Aorta (tissue), 5 donors: ENCODE data around the gene EYA4. TPM values are rescaled to one million over a fixed set of nuclear protein-coding genes. Genes with fewer than 3 reads are reported as not detected.
"Not testable (repeated sequence)": the region's sequence is repeated elsewhere in the genome, so short reads cannot be mapped to it uniquely, and the experiment has no call there.

ENCODE experiments used
- ATAC-seq: fragments of 200-7000 bp; cut with Tn5 transposase; one replicate; pipeline ENCODE4 v1.9.1; 2022; ENCODE audit warnings: moderate library complexity; ENCODE audit not compliant: low FRiP score
- DNase-seq, 2 donors: peaks; one replicate each; pipeline ENCODE4 v3.0.0-alpha.2; 2020
- H3K27ac ChIP-seq, 2 donors: one replicate each; pipeline ENCODE4 v1.5.1; 2013; ENCODE audit warnings: low read length in 2 of 2, mild to moderate bottlenecking in 2 of 2, moderate library complexity in 2 of 2, control low read depth in 1 of 2, inconsistent platforms in 1 of 2, low read depth in 1 of 2
- H3K27me3 ChIP-seq, 2 donors: one replicate each; pipeline ENCODE4 v1.6.1; 2013; ENCODE audit warnings: control low read depth in 1 of 2, low read length in 1 of 2, mild to moderate bottlenecking in 1 of 2, moderate library complexity in 1 of 2; ENCODE audit not compliant: insufficient read depth in 2 of 2, control insufficient read depth in 1 of 2
- H3K36me3 ChIP-seq, 2 donors: one replicate each; pipeline ENCODE4 v1.6.1; 2013; ENCODE audit warnings: control low read depth in 1 of 2, low read length in 1 of 2, mild to moderate bottlenecking in 1 of 2; ENCODE audit not compliant: insufficient read depth in 2 of 2, control insufficient read depth in 1 of 2
- H3K4me1 ChIP-seq, 2 donors: one replicate each; pipeline ENCODE4 v1.6.1; 2013; ENCODE audit warnings: low read length in 2 of 2, control low read depth in 1 of 2, mild to moderate bottlenecking in 1 of 2, moderate library complexity in 1 of 2; ENCODE audit not compliant: insufficient read depth in 2 of 2, control insufficient read depth in 1 of 2
- H3K4me3 ChIP-seq, 2 donors: one replicate each; pipeline ENCODE4 v1.5.1; 2013; ENCODE audit warnings: low read length in 2 of 2, control low read depth in 1 of 2, mild to moderate bottlenecking in 1 of 2
- H3K9me3 ChIP-seq: one replicate; pipeline ENCODE4 v1.6.1; 2013; ENCODE audit warnings: mild to moderate bottlenecking, low read length; ENCODE audit not compliant: control insufficient read depth
- WGBS, 2 donors: extraction: QIAGEN DNeasy Blood & Tissue Kit; methylation state at CpG; one replicate each; pipeline ENCODE4 v1.1.7; 2013; 5-methylcytosine and 5-hydroxymethylcytosine counted together
- intact Hi-C, 2 donors: fragments of 100-400 bp; cut with DNase I; formaldehyde crosslinking; loops; one replicate each; pipeline versions ENCODE4 v1.14.2 to v1.15.0; 2022
- polyA plus RNA-seq, 2 donors: library from polyadenylated mRNA; stranded (reverse); fragments of 200-250 nt; gene quantifications; one replicate each; pipeline ENCODE4 v1.2.3, GENCODE V29; 2013
- total RNA-seq, 2 donors: library from RNA; stranded (reverse); fragmentation: NEBNext Ultra II Directional; extraction: Animal tissue kit (Norgen Biotek cat#: 25700); gene quantifications; one replicate each; pipeline ENCODE4 v1.2.1, GENCODE V29; 2021
- donor health status: healthy with polysubstance abuse.
- donor health status: Bipolar disorder and iron deficiency.
- donor health status: DM: no; HTN: no; CAD: no.
- donor health status: DM: no; HTN: no; CAD: no.
- donor health status: DM: yes; HTN: yes; CAD: no.

EYA4 gene
- total and polyA plus RNA-seq, 4 donors = 1.7 to 4.4 TPM; not detected in 2

DNA sequence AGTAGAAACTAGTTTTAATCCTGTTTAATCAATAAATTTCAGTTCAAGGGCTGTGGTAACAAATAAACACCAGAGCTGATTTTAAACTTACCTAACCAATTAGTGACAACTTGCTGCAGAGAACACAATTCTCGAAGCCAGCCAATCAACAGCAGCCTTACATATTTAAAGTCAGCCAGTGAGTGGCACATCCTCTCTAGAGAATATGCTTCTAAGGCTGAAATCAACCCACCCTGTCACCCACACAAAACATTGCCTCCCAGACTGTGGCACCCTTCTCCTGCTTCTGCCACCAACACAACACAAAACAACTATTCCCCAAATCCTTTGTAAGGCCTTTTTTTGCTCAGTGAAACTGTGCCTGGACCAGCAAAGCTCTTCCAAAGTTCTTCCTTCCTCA is 306.0 kb downstream of the EYA4 start:
- Histone ChIP-seq H3K36me3 (no peaks in the 10 kb centered on the region), H3K27me3 (no peaks in the 10 kb centered on the region), H3K27ac (peak overlapping the region in 1 of 2 donors; percentile 40), H3K4me1 (peaks cover 2 to 5% of the 10 kb centered on the region in 2 donors), H3K4me3 (no peak overlapping the region), H3K9me3 (no peaks in the 10 kb centered on the region)
- no peak for DNase-seq
- 88 to 93% methylated on average over 1 of the region's 1 CpG for WGBS, 2 donors
- ATAC-seq = no peak
- intact Hi-C loops = no loop called here

GRCh38 chr6:133548423-133549159 is 307.4 kb downstream of the EYA4 start:
- ATAC-seq = peak; percentile 42
- H3K27ac ChIP-seq = peak overlapping the region in 1 of 2 donors; percentile 63

DNA sequence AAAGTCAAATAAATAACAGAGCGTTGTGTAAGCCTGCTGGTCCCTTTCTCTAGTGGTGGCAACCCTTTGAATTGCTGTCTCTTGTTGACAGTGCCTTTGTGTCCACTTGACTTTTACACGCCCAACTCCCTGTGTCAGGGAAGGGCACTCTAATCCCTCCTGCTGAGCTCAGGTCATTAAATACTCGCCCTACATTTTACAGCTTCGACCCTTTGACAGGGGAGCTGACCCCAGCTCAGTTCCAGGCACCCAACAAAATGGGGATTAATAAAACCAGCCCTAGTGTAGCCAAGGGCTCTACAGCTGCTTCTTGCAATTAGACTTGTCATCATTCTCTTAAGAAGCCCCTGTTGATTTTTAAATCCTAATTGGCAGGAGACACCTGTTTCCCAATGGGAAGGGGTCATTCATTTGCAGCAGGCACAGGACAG is 308.2 kb downstream of the EYA4 start:
- ATAC-seq (no peak), DNase-seq (no peak)
- Histone ChIP-seq H3K9me3 (no peaks in the 10 kb centered on the region), H3K36me3 (no peaks in the 10 kb centered on the region), H3K27me3 (no peaks in the 10 kb centered on the region), H3K4me1 (peaks cover 2 to 5% of the 10 kb centered on the region in 2 donors), H3K27ac (no peak overlapping the region), H3K4me3 (no peak overlapping the region)
- WGBS, 2 donors = 93 to 95% methylated on average over 4 of the region's 4 CpGs
- intact Hi-C loops = loop anchor here in 1 of 2 donors (2.0 kb wide), 2 partner anchors 47 to 735 kb away; partner anchors contain the start of gene RPS12

More at GRCh38 chr6:133548423-133549159, 307.4 kb downstream of the EYA4 start:
- Histone ChIP-seq H3K36me3 (no peaks in the 10 kb centered on the region), H3K27me3 (no peaks in the 10 kb centered on the region), H3K9me3 (no peaks in the 10 kb centered on the region), H3K4me3 (no peak overlapping the region), H3K4me1 (peaks cover 2 to 5% of the 10 kb centered on the region in 2 donors)
- 25% methylated on average over 4 of the region's 4 CpGs for WGBS, 2 donors
- no peak for DNase-seq
- intact Hi-C loops = loop anchor here in 1 of 2 donors (2.0 kb wide), 2 partner anchors 46 to 734 kb away; partner anchors contain the start of gene RPS12

DNA sequence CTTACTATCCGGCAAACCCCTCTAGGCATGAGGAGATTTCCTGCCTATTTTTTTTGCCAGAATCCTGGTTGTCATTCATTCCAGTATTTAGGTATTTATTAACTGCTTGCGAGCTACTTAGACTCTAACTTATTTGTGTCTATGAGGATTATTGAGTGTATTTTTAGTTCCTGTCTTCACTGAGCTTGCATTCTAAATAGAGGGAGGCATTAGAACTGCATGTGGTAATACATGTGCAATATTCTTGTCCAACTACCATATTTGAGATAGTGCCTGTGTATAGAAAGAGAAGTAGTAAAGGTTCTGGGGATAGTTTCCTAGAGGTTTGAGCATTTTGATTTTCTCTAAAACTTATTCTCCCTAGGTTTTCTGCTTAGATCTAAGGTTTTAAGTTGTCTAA is 308.9 kb downstream of the EYA4 start:
- intact Hi-C loops = loop anchor here (10.0 kb wide), 2 partner anchors 45 to 585 kb away; no protein-coding TSS in a partner anchor
- Histone ChIP-seq H3K4me1 (peaks cover 2 to 3% of the 10 kb centered on the region in 2 donors), H3K9me3 (no peaks in the 10 kb centered on the region), H3K4me3 (no peak overlapping the region), H3K36me3 (no peaks in the 10 kb centered on the region), H3K27me3 (no peaks in the 10 kb centered on the region), H3K27ac (no peak overlapping the region)
- DNase-seq (no peak), ATAC-seq (no peak)
- WGBS, 2 donors = 94 to 96% methylated on average over 2 of the region's 2 CpGs

- peak overlapping the region; percentile 37 to 66 for H3K27ac ChIP-seq
- ATAC-seq (no peak), DNase-seq (no peak)
- intact Hi-C loops = loop anchor here (10.0 kb wide), 2 partner anchors 47 to 587 kb away; no protein-coding TSS in a partner anchor
- no peaks in the 10 kb centered on the region for H3K9me3 ChIP-seq
- no peak overlapping the region for H3K4me3 ChIP-seq
- peaks cover 2 to 3% of the 10 kb centered on the region in 2 donors for H3K4me1 ChIP-seq
- no peaks in the 10 kb centered on the region for H3K36me3 ChIP-seq
- H3K27me3 ChIP-seq = no peaks in the 10 kb centered on the region
- 88 to 91% methylated on average over 3 of the region's 3 CpGs for WGBS, 2 donors
Measured at GRCh38 chr6:133551436-133551835, 310.3 kb downstream of the EYA4 start.

GRCh38 chr6:133551847-133552341 is 310.7 kb downstream of the EYA4 start:
- Histone ChIP-seq H3K36me3 (no peaks in the 10 kb centered on the region), H3K27me3 (no peaks in the 10 kb centered on the region), H3K4me1 (peaks cover 2 to 3% of the 10 kb centered on the region in 2 donors), H3K27ac (peak overlapping the region in 1 of 2 donors; percentile 66), H3K4me3 (no peak overlapping the region), H3K9me3 (no peaks in the 10 kb centered on the region)
- ATAC-seq (peak; percentile 57), DNase-seq (peak in 1 of 2 donors; percentile 71)
- intact Hi-C loops = loop anchor here (10.0 kb wide), 2 partner anchors 47 to 587 kb away; no protein-coding TSS in a partner anchor
- WGBS, 2 donors = 5 to 6% methylated on average over 6 of the region's 6 CpGs

DNA sequence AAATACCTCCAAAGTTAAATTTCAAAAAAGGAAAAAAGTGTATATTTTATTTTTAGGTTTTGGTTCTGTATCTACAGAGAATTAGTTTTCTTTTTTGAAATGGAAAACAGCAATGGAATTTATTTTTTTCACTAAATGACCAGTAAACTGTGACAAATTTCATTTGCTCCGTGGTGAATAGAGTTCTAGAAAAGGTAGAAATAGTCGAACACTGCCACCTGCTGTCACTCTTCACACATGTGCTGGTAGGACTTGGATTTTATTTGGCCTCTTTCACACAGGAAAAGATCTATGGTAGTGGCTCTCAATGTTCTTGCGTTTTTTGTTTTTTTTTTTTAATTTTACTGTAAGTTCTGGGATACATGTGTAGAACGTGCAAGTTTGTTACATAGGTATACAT is 312.5 kb downstream of the EYA4 start:
- Histone ChIP-seq H3K36me3 (no peaks in the 10 kb centered on the region), H3K27ac (no peak overlapping the region), H3K9me3 (no peaks in the 10 kb centered on the region), H3K4me1 (peaks cover 2 to 3% of the 10 kb centered on the region in 2 donors), H3K27me3 (no peaks in the 10 kb centered on the region), H3K4me3 (no peak overlapping the region)
- no peak for ATAC-seq
- DNase-seq = no peak
- WGBS, 2 donors = 4% methylated on average over 4 of the region's 4 CpGs
- intact Hi-C loops = loop anchor here (10.0 kb wide), 2 partner anchors 49 to 589 kb away; no protein-coding TSS in a partner anchor

DNA sequence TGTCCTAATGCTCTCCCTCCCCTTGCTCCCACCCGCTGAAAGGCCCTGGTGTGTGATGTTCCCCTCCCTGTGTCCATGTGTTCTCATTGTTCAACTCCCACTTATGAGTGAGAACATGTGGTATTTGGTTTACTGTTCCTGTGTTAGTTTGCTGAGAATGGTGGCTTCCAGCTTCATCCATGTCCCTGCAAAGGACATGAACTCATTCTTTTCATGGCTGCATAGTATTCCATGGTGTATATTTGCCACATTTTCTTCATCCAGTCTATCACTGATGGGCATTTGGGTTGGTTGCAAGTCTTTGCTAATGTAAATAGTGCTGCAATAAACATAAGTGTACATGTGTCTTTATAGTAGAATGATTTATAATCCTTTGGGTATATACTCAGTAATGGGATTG is 313.0 kb downstream of the EYA4 start:
- not testable (repeated sequence) for DNase-seq, H3K4me1 ChIP-seq, H3K36me3 ChIP-seq, H3K27ac ChIP-seq, H3K27me3 ChIP-seq, ATAC-seq, H3K9me3 ChIP-seq, H3K4me3 ChIP-seq
- intact Hi-C loops = loop anchor here (10.0 kb wide), 2 partner anchors 49 to 589 kb away; no protein-coding TSS in a partner anchor
- 89 to 90% methylated on average over 1 of the region's 1 CpG for WGBS, 2 donors
